SH-SY5Y (cell line): ENCODE data around the gene KRTAP12-2.
"Not testable (repeated sequence)": the region's sequence is repeated elsewhere in the genome, so short reads cannot be mapped to it uniquely, and the experiment has no call there.

Experiments used
- GATA2 ChIP-seq: IDR thresholded peaks from 2 replicates; pipeline ENCODE4 v1.6.1; 2011; ENCODE audit warnings: mild to moderate bottlenecking, low read depth, low read length
- GATA3 ChIP-seq: IDR thresholded peaks from 2 replicates; pipeline ENCODE4 v1.6.1; 2011; ENCODE audit warnings: low read depth, mild to moderate bottlenecking, low read length, moderate library complexity

Gene KRTAP12-2

GRCh38 chr21:44697811-44698734, 31.3 kb upstream of the KRTAP12-2 start:
- TF ChIP-seq GATA2 (no peak), GATA3 (no peak)

GRCh38 chr21:44697172-44697810, 30.6 kb upstream of the KRTAP12-2 start, which contains the start of gene KRTAP10-12:
TSS of gene KRTAP10-12 (plus strand) at chr21:44697172. CDS start at chr21:44697202, 30 bp downstream.
- TF ChIP-seq GATA3, GATA2: not testable (repeated sequence)

- no peak for TF ChIP-seq GATA3
- no peak for TF ChIP-seq GATA2
Measured at GRCh38 chr21:44696572-44696971, 29.8 kb upstream of the KRTAP12-2 start.

GRCh38 chr21:44695641-44696040, 28.9 kb upstream of the KRTAP12-2 start:
- TF ChIP-seq GATA3, result no peak
- TF ChIP-seq GATA2, result no peak

- no peak for TF ChIP-seq GATA3
- no peak for TF ChIP-seq GATA2
Measured at GRCh38 chr21:44695184-44695583, 28.5 kb upstream of the KRTAP12-2 start.

GRCh38 chr21:44694776-44695175, 28.0 kb upstream of the KRTAP12-2 start:
- TF ChIP-seq GATA3 (no peak), GATA2 (no peak)

- TF ChIP-seq GATA3, result no peak
- no peak for TF ChIP-seq GATA2
Measured at GRCh38 chr21:44692798-44693512, 26.2 kb upstream of the KRTAP12-2 start.

- TF ChIP-seq GATA2, result no peak
- no peak for TF ChIP-seq GATA3
Measured at GRCh38 chr21:44691686-44692085, 25.0 kb upstream of the KRTAP12-2 start.

- TF ChIP-seq GATA3, result no peak
- TF ChIP-seq GATA2, result no peak
Measured at GRCh38 chr21:44687671-44688070, 20.9 kb upstream of the KRTAP12-2 start.

- TF ChIP-seq GATA3, result no peak
- no peak for TF ChIP-seq GATA2
Measured at GRCh38 chr21:44686843-44687561, 20.3 kb upstream of the KRTAP12-2 start.

GRCh38 chr21:44686000-44686781, 19.5 kb upstream of the KRTAP12-2 start:
- no peak for TF ChIP-seq GATA3
- no peak for TF ChIP-seq GATA2

GRCh38 chr21:44684483-44684882, 17.8 kb upstream of the KRTAP12-2 start:
- TF ChIP-seq GATA3, result no peak
- no peak for TF ChIP-seq GATA2

GRCh38 chr21:44684077-44684476, 17.4 kb upstream of the KRTAP12-2 start:
- no peak for TF ChIP-seq GATA3
- TF ChIP-seq GATA2, result no peak
